Fibroblast of pulmonary artery (primary cell): ENCODE results near the gene PPP1R7.

Experiments used
- DNase-seq: peaks from one replicate; pipeline ENCODE4 v3.0.0-alpha.2; 2010; ENCODE audit warnings: low read depth
- H3K4me3 ChIP-seq: replicated peaks from 2 replicates; pipeline ENCODE4 v1.5.1; 2011; ENCODE audit warnings: low read depth, mild to moderate bottlenecking, control low read depth, low read length, moderate library complexity
- CTCF ChIP-seq: IDR thresholded peaks from 2 replicates; pipeline ENCODE4 v1.5.1; 2011; ENCODE audit warnings: mild to moderate bottlenecking, control low read depth, low read length, inconsistent platforms; ENCODE audit errors: missing control alignments

Gene PPP1R7

GRCh38 chr2:241203218-241204009 lies 53.1 kb downstream of the PPP1R7 start:
- no peak for DNase-seq
- no peak overlapping the region for H3K4me3 ChIP-seq
- TF ChIP-seq CTCF: no peak

GRCh38 chr2:241204010-241204384 lies 53.7 kb downstream of the PPP1R7 start:
- H3K4me3 ChIP-seq: no peak overlapping the region
- DNase-seq: no peak
- no peak for TF ChIP-seq CTCF

GRCh38 chr2:241204490-241204889 lies 54.2 kb downstream of the PPP1R7 start:
- DNase-seq: no peak
- TF ChIP-seq CTCF: no peak
- H3K4me3 ChIP-seq: no peak overlapping the region

GRCh38 chr2:241205086-241205485 lies 54.8 kb downstream of the PPP1R7 start:
- TF ChIP-seq CTCF: no peak
- H3K4me3 ChIP-seq: no peak overlapping the region
- DNase-seq: no peak

- H3K4me3 ChIP-seq: no peak overlapping the region
Observed at GRCh38 chr2:241207151-241207550, 56.9 kb downstream of the PPP1R7 start.

GRCh38 chr2:241207641-241208040 lies 57.4 kb downstream of the PPP1R7 start:
- TF ChIP-seq CTCF: no peak
- DNase-seq: no peak

More at GRCh38 chr2:241207151-241207550, 56.9 kb downstream of the PPP1R7 start:
- no peak for DNase-seq
- TF ChIP-seq CTCF: no peak

GRCh38 chr2:241208058-241208457 lies 57.8 kb downstream of the PPP1R7 start:
- no peak overlapping the region for H3K4me3 ChIP-seq
- no peak for DNase-seq
- TF ChIP-seq CTCF: no peak

More at GRCh38 chr2:241207641-241208040, 57.4 kb downstream of the PPP1R7 start:
- no peak overlapping the region for H3K4me3 ChIP-seq
